HUES64 (cell line): ENCODE data around the gene STT3B.

ENCODE experiments used
- H3K27ac ChIP-seq: 2 replicates; pipeline ENCODE4 v1.7.0; 2013; ENCODE audit warnings: low read depth, low read length, inconsistent platforms
- H3K27me3 ChIP-seq: 2 replicates; pipeline ENCODE4 v1.6.1; 2013; ENCODE audit warnings: mild to moderate bottlenecking, low read length; ENCODE audit not compliant: insufficient read depth
- H3K36me3 ChIP-seq: 2 replicates; pipeline ENCODE4 v1.6.1; 2013; ENCODE audit warnings: mild to moderate bottlenecking, low read length; ENCODE audit not compliant: insufficient read depth
- H3K4me1 ChIP-seq: 2 replicates; pipeline ENCODE4 v1.6.1; 2013; ENCODE audit warnings: mild to moderate bottlenecking, low read length, moderate library complexity; ENCODE audit not compliant: insufficient read depth
- H3K4me3 ChIP-seq: 2 replicates; pipeline ENCODE4 v1.5.1; 2013; ENCODE audit warnings: mild to moderate bottlenecking, low read length, moderate library complexity
- H3K9ac ChIP-seq: 2 replicates; pipeline ENCODE4 v1.6.1; 2013; ENCODE audit warnings: mild to moderate bottlenecking, low read depth, low read length
- H3K9me3 ChIP-seq: 2 replicates; pipeline ENCODE4 v1.6.1; 2013; ENCODE audit warnings: low read depth, low read length; ENCODE audit not compliant: insufficient read depth
- WGBS: fragments of 150-250, 120-280 bp; methylation state at CpG from one replicate; pipeline ENCODE4 v1.1.7; 2013; ENCODE audit warnings: missing lambda C conversion rate; 5-methylcytosine and 5-hydroxymethylcytosine counted together

STT3B gene

GRCh38 chr3:31522152-31522551, 10.6 kb upstream of the STT3B start:
- no peak overlapping the region for H3K4me3 ChIP-seq
- H3K9me3 ChIP-seq = no peaks in the 10 kb centered on the region
- H3K27ac ChIP-seq = no peak overlapping the region
- H3K36me3 ChIP-seq = no peaks in the 10 kb centered on the region
- 83% methylated on average over 1 of the region's 1 CpG for WGBS
- no peak overlapping the region for H3K9ac ChIP-seq
- H3K4me1 ChIP-seq = no peaks in the 10 kb centered on the region
- no peaks in the 10 kb centered on the region for H3K27me3 ChIP-seq

GRCh38 chr3:31523543-31523942, 9.2 kb upstream of the STT3B start:
- WGBS = 80% methylated on average over 1 of the region's 1 CpG
- H3K9ac ChIP-seq = no peak overlapping the region
- H3K27me3 ChIP-seq = no peaks in the 10 kb centered on the region
- H3K4me1 ChIP-seq = no peaks in the 10 kb centered on the region
- H3K27ac ChIP-seq = no peak overlapping the region
- no peaks in the 10 kb centered on the region for H3K36me3 ChIP-seq
- no peak overlapping the region for H3K4me3 ChIP-seq
- no peaks in the 10 kb centered on the region for H3K9me3 ChIP-seq

- Histone ChIP-seq H3K36me3 (no peaks in the 10 kb centered on the region), H3K9me3 (no peaks in the 10 kb centered on the region), H3K27me3 (no peaks in the 10 kb centered on the region), H3K4me3 (no peak overlapping the region), H3K27ac (no peak overlapping the region), H3K9ac (no peak overlapping the region), H3K4me1 (peaks cover 2% of the 10 kb centered on the region; the same call in 1 of the 2 replicates)
These were observed 7.2 kb upstream of the STT3B start for GRCh38 chr3:31525532-31525931.

- no peak overlapping the region for H3K4me3 ChIP-seq
- H3K36me3 ChIP-seq = no peaks in the 10 kb centered on the region
- no peaks in the 10 kb centered on the region for H3K9me3 ChIP-seq
- H3K27me3 ChIP-seq = no peaks in the 10 kb centered on the region
- no peak overlapping the region for H3K9ac ChIP-seq
- H3K4me1 ChIP-seq = peaks cover 12% of the 10 kb centered on the region
- 55% methylated on average over 1 of the region's 1 CpG for WGBS
- no peak overlapping the region for H3K27ac ChIP-seq
These were observed 3.3 kb upstream of the STT3B start for GRCh38 chr3:31529421-31529820.

GRCh38 chr3:31530039-31530959, 2.4 kb upstream of the STT3B start:
- Histone ChIP-seq H3K27me3 (no peaks in the 10 kb centered on the region), H3K4me3 (peak overlapping the region; percentile 85), H3K36me3 (no peaks in the 10 kb centered on the region), H3K4me1 (peaks cover 18% of the 10 kb centered on the region), H3K9me3 (no peaks in the 10 kb centered on the region), H3K9ac (0 out of 2 replicates have a peak overlapping the region, but pooled peaks have one; percentile 98), H3K27ac (no peak overlapping the region)
- 93% methylated on average over 9 of the region's 11 CpGs for WGBS

- Histone ChIP-seq H3K36me3 (no peaks in the 10 kb centered on the region), H3K4me1 (peaks cover 22% of the 10 kb centered on the region), H3K9ac (peak overlapping the region; percentile 98; the same call in 1 of the 2 replicates), H3K4me3 (peak overlapping the region; percentile 85), H3K9me3 (no peaks in the 10 kb centered on the region), H3K27ac (no peak overlapping the region; the same call in 1 of the 2 replicates), H3K27me3 (no peaks in the 10 kb centered on the region)
- 80% methylated on average over 1 of the region's 4 CpGs for WGBS
These were observed 1.8 kb upstream of the STT3B start for GRCh38 chr3:31530960-31531335.

- Histone ChIP-seq H3K27me3 (no peaks in the 10 kb centered on the region), H3K9ac (peak overlapping the region; percentile 98), H3K4me3 (peak overlapping the region; percentile 85), H3K36me3 (no peaks in the 10 kb centered on the region), H3K27ac (peak overlapping the region; percentile 99), H3K9me3 (no peaks in the 10 kb centered on the region), H3K4me1 (peaks cover 28% of the 10 kb centered on the region)
- under 1% methylated on average over 26 of the region's 31 CpGs for WGBS
These were observed 1.2 kb upstream of the STT3B start for GRCh38 chr3:31531452-31531991.

- H3K4me1 ChIP-seq = peaks cover 34% of the 10 kb centered on the region
- under 1% methylated on average over 73 of the region's 73 CpGs for WGBS
- peak overlapping the region; percentile 85 for H3K4me3 ChIP-seq
- peak overlapping the region; percentile 98 for H3K9ac ChIP-seq
- no peaks in the 10 kb centered on the region for H3K36me3 ChIP-seq
- no peaks in the 10 kb centered on the region for H3K27me3 ChIP-seq
- H3K9me3 ChIP-seq = no peaks in the 10 kb centered on the region
- H3K27ac ChIP-seq = peak overlapping the region; percentile 99
These were observed 636 bp upstream of the STT3B start for GRCh38 chr3:31531992-31532586.

GRCh38 chr3:31533169-31534064, 692 bp downstream of the STT3B start:
- H3K4me3 ChIP-seq = peak overlapping the region; percentile 85
- peaks cover 47% of the 10 kb centered on the region for H3K4me1 ChIP-seq
- WGBS = under 1% methylated on average over 80 of the region's 81 CpGs
- peak overlapping the region; percentile 99 for H3K27ac ChIP-seq
- no peaks in the 10 kb centered on the region for H3K9me3 ChIP-seq
- H3K9ac ChIP-seq = peak overlapping the region; percentile 98
- H3K36me3 ChIP-seq = no peaks in the 10 kb centered on the region
- H3K27me3 ChIP-seq = no peaks in the 10 kb centered on the region

- 5% methylated on average over 4 of the region's 5 CpGs for WGBS
- peaks cover 53% of the 10 kb centered on the region for H3K4me1 ChIP-seq
- no peaks in the 10 kb centered on the region for H3K9me3 ChIP-seq
- peak overlapping the region; percentile 85 for H3K4me3 ChIP-seq
- no peaks in the 10 kb centered on the region for H3K27me3 ChIP-seq
- H3K36me3 ChIP-seq = no peaks in the 10 kb centered on the region
- H3K27ac ChIP-seq = no peak overlapping the region
- H3K9ac ChIP-seq = peak overlapping the region; percentile 98
These were observed 1.3 kb downstream of the STT3B start for GRCh38 chr3:31534065-31534425.
